ENCODE data around the gene OMP.

- TF ChIP-seq FOXA1 (IDR thresholded peaks at IDR 0.05) = no peak
- no peak for TF ChIP-seq LEF1 (IDR thresholded peaks at IDR 0.05; ENCODE audit: borderline replicate concordance)
These were observed 18.5 kb downstream of the OMP start for GRCh38 chr11:77121096-77121640.

All from HEK293T (cell line).